ENCODE measurements around the gene EIF2B5. TPM values are rescaled to one million over a fixed set of nuclear protein-coding genes. Genes with fewer than 3 reads are reported as not detected.

Gene EIF2B5
- total and polyA plus RNA-seq, 2 of the 13 experiments (the other 11 are each of a cell fraction or from before 2014, with no cell fraction given) = 38.4 to 60.2 TPM

- H3K4me3 ChIP-seq (replicated peaks in 1 of 3; ENCODE audit: insufficient read depth in 1 of 3, low read depth in 2 of 3, low read length in 3 of 3) = peak overlapping the region; percentile 77 to 100 (median 99)
- peak overlapping the region; percentile 97 for H3K9ac ChIP-seq (ENCODE audit: insufficient read depth, low read depth, low read length)
- no TSS peak for BruUV-seq (replicated peaks)
- ChIA-PET POLR2A (interaction anchor here (2.4 to 3.1 kb wide), 2 partner anchors 12 to 22 kb away, joined by 7 to 28 read pairs; partner anchors contain the start of gene EIF2B5), CTCF (ENCODE audit: low intra/inter-chr PET ratio, low total read pairs) (no interaction called here)
- DNase-seq (ENCODE audit: low spot score) (no peak), ATAC-seq (no peak), FAIRE-seq (no peak)
- H3K27me3 ChIP-seq (ENCODE audit: control insufficient read depth in 1 of 2, insufficient read depth in 2 of 2, low read length in 2 of 2) = no peaks in the 10 kb centered on the region; a peak in 1 of 5 replicates
- peaks cover under 1 to 7% of the 10 kb centered on the region in 2 experiments; a peak in 3 of 5 replicates for H3K36me3 ChIP-seq (replicated peaks in 1 of 2; ENCODE audit: control insufficient read depth in 1 of 2, insufficient read depth in 2 of 2, low read length in 2 of 2)
- peaks cover 46% of the 10 kb centered on the region for H3K4me1 ChIP-seq (ENCODE audit: insufficient read depth, low read length)
- TF ChIP-seq HOXA5 (CRISPR knock-in tag; IDR thresholded peaks at IDR 0.05) = no peak
- no peak for TF ChIP-seq GPN1 (CRISPR knock-in tag; IDR thresholded peaks at IDR 0.05; ENCODE audit: borderline replicate concordance)
- TF ChIP-seq SALL1 (CRISPR knock-in tag; IDR thresholded peaks at IDR 0.05) = no peak
- no peak for TF ChIP-seq JUN (CRISPR knock-in tag; IDR thresholded peaks at IDR 0.05)
- TF ChIP-seq CEBPZ (IDR thresholded peaks at IDR 0.05; ENCODE audit: low read length) = no peak
- TF ChIP-seq ZFP82 (CRISPR knock-in tag; IDR thresholded peaks at IDR 0.05; ENCODE audit: borderline replicate concordance) = no peak
- TF ChIP-seq CHD2 (IDR thresholded peaks at IDR 0.05; ENCODE audit: low read depth, low read length) = no peak
- TF ChIP-seq NFATC3 (CRISPR knock-in tag; IDR thresholded peaks at IDR 0.05) = no peak
- no peak for TF ChIP-seq MTF1 (CRISPR knock-in tag; IDR thresholded peaks at IDR 0.05)
- peaks cover 58% of the 10 kb centered on the region for H3K79me2 ChIP-seq (ENCODE audit: insufficient read depth, low read length)
- peak overlapping the region; percentile 96 for H3K27ac ChIP-seq (ENCODE audit: extremely low read length, insufficient read depth, low read length)
- in situ Hi-C loops (cut with HindIII; ENCODE audit: extremely low pct_ligation_motif_present, low pct_unique_long_range_greater_than_20kb) = loop anchor here (5.0 kb wide), 1 partner anchor 90 kb away; the partner anchor contains the start of genes ALG3 and EEF1AKMT4
- H3K9me3 ChIP-seq (ENCODE audit: low read length) = no peaks in the 10 kb centered on the region
- intact Hi-C loops (cut with micrococcal nuclease; ENCODE audit: unreplicated experiment) = loop anchor here (2.0 kb wide), 2 partner anchors 18 to 92 kb away; partner anchors contain the start of genes ALG3, AP2M1 and EEF1AKMT4
- H4K20me1 ChIP-seq (ENCODE audit: insufficient read depth, low read length) = peaks cover 31% of the 10 kb centered on the region
- H2AFZ ChIP-seq (ENCODE audit: low read length) = no peak overlapping the region
- peak overlapping the region; percentile 92 for H3K4me2 ChIP-seq (ENCODE audit: low read depth, low read length)
Observed at GRCh38 chr3:184157206-184157605, 22.0 kb downstream of the EIF2B5 start.
